SK-N-SH treated with all-trans-retinoic acid at 6 μM for 48 hours (cell line): ENCODE data around the gene DMAC1.

Experiments
- ATAC-seq: fragments of 200-7000 bp; cut with Tn5 transposase; 3 replicates; pipeline ENCODE4 v1.9.1; 2020; ENCODE audit warnings: mild to moderate bottlenecking, moderate library complexity
- ARNTL ChIP-seq: fragments of 450-650 bp; formaldehyde crosslinking; IDR thresholded peaks from 2 replicates; pipeline ENCODE4 v1.5.0; 2020; ENCODE audit warnings: low read depth, mild to moderate bottlenecking, moderate library complexity, borderline replicate concordance
- BACH2 ChIP-seq: fragments of 250-450 bp; sonication (Bioruptor Pico); IDR thresholded peaks from 2 replicates; pipeline ENCODE4 v1.9.0; 2021; ENCODE audit warnings: mild to moderate bottlenecking, borderline replicate concordance
- CSDC2 ChIP-seq: fragments of 250-450 bp; sonication (Bioruptor Pico); IDR thresholded peaks from 2 replicates; pipeline ENCODE4 v1.5.0; 2020; ENCODE audit warnings: mild to moderate bottlenecking, moderate library complexity
- CSRNP3 ChIP-seq: fragments of 250-450 bp; sonication (Bioruptor Pico); IDR thresholded peaks from 2 replicates; pipeline ENCODE4 v1.5.1; 2021; ENCODE audit warnings: mild to moderate bottlenecking, moderate library complexity
- GLIS3 ChIP-seq: fragments of 250-450 bp; sonication (Bioruptor Pico); IDR thresholded peaks from 2 replicates; pipeline ENCODE4 v1.5.0; 2020; ENCODE audit warnings: mild to moderate bottlenecking, moderate library complexity
- ISL1 ChIP-seq: fragments of 250-450 bp; sonication (Bioruptor Pico); IDR thresholded peaks from 2 replicates; pipeline ENCODE4 v2.1.2; 2022; ENCODE audit warnings: mild to moderate bottlenecking, moderate library complexity
- OSR1 ChIP-seq: fragments of 250-450 bp; sonication (Bioruptor Pico); IDR thresholded peaks from 2 replicates; pipeline ENCODE4 v1.8.0; 2022; ENCODE audit warnings: moderate library complexity, mild to moderate bottlenecking, inconsistent platforms
- PATZ1 ChIP-seq: fragments of 250-450 bp; sonication (Bioruptor Pico); IDR thresholded peaks from 2 replicates; pipeline ENCODE4 v1.8.0; 2020; ENCODE audit warnings: mild to moderate bottlenecking, moderate library complexity, borderline replicate concordance
- POU6F1 ChIP-seq: fragments of 250-450 bp; sonication (Bioruptor Pico); IDR thresholded peaks from 2 replicates; pipeline ENCODE4 v1.8.0; 2021; ENCODE audit warnings: low read depth, mild to moderate bottlenecking, moderate library complexity, borderline replicate concordance
- PPARA ChIP-seq: fragments of 250-450 bp; sonication (Bioruptor Pico); IDR thresholded peaks from 2 replicates; pipeline ENCODE4 v1.5.0; 2020; ENCODE audit warnings: mild to moderate bottlenecking, borderline replicate concordance
- RARB ChIP-seq: fragments of 250-450 bp; sonication (Bioruptor Pico); IDR thresholded peaks from 2 replicates; pipeline ENCODE4 v1.8.0; 2021; ENCODE audit warnings: mild to moderate bottlenecking, moderate library complexity
- SNAI2 ChIP-seq: fragments of 250-450 bp; sonication (Bioruptor Pico); IDR thresholded peaks from 2 replicates; pipeline ENCODE4 v1.5.0; 2020; ENCODE audit warnings: mild to moderate bottlenecking, moderate library complexity
- TOX ChIP-seq: fragments of 250-450 bp; sonication (Bioruptor Pico); IDR thresholded peaks from 2 replicates; pipeline ENCODE4 v1.8.0; 2021; ENCODE audit warnings: mild to moderate bottlenecking, moderate library complexity, borderline replicate concordance
- ZC3H10 ChIP-seq: fragments of 250-450 bp; sonication (Bioruptor Pico); IDR thresholded peaks from 2 replicates; pipeline ENCODE4 v1.5.1; 2021; ENCODE audit warnings: mild to moderate bottlenecking, moderate library complexity
- ZFP3 ChIP-seq: fragments of 250-450 bp; sonication (Bioruptor Pico); IDR thresholded peaks from 2 replicates; pipeline ENCODE4 v1.5.0; 2020; ENCODE audit warnings: mild to moderate bottlenecking, moderate library complexity
- ZNF565 ChIP-seq: fragments of 450-650 bp; formaldehyde crosslinking; conservative IDR thresholded peaks from 2 replicates; pipeline ENCODE4 v1.5.0; 2020; ENCODE audit warnings: low read depth, mild to moderate bottlenecking, moderate library complexity
- ZNF8 ChIP-seq: fragments of 450-650 bp; formaldehyde crosslinking; IDR thresholded peaks from 2 replicates; pipeline ENCODE4 v1.5.0; 2020; ENCODE audit warnings: mild to moderate bottlenecking, moderate library complexity
- TF ChIP-seq, protein P1 (sequence below): fragments of 250-450 bp; sonication (Bioruptor Pico); IDR thresholded peaks from 2 replicates; pipeline ENCODE4 v1.5.0; 2020; ENCODE audit warnings: mild to moderate bottlenecking, moderate library complexity

The DMAC1 gene, protein sequence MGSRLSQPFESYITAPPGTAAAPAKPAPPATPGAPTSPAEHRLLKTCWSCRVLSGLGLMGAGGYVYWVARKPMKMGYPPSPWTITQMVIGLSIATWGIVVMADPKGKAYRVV

DNA sequence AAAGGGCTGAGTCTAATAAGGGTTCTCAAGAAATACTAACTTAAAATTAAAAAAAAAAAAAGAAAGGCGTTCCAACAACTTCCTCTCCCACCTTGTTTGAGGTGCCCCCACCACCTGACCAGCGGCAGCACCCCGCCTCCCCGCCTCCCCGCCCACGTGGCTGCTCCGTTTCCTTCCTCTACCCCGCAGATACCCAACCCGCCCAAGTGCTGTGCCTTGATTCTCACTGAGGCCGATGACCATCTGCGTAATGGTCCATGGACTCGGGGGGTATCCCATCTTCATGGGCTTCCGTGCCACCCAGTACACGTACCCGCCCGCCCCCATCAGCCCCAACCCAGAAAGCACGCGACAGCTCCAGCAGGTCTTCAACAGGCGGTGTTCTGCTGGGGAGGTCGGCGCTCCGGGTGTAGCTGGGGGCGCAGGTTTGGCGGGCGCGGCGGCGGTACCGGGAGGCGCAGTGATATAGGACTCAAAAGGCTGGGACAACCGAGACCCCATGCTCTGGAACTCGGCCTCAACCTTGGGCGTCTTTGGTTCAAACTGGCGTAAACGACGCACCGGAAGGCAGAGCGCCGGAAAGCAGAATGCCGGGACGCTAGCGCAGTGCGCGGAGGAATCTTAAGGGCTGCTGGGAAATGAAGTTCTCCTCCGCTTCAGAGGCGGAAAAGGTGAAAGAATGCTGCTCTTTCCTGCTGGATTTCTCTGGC is at the start of gene DMAC1:
Gene DMAC1, minus strand, starts transcription at position 545 of the 710 bp plus-strand sequence. Its CDS starts 44 bp downstream, at position 501.
- ATAC-seq = peak; percentile 98
- no peak for TF ChIP-seq GLIS3 (CRISPR knock-in tag)
- TF ChIP-seq ZFP3 (CRISPR knock-in tag) = no peak
- TF ChIP-seq PATZ1 (CRISPR knock-in tag) = no peak; the same call in 1 of the 2 replicates
- no peak for TF ChIP-seq CSDC2 (CRISPR knock-in tag)
- no peak for TF ChIP-seq ZC3H10
- no peak for TF ChIP-seq ZNF8
- no peak for TF ChIP-seq CSRNP3
- TF ChIP-seq ZNF565 = no peak
- TF ChIP-seq POU6F1 (CRISPR knock-in tag) = no peak
- TF ChIP-seq, protein P1, sequence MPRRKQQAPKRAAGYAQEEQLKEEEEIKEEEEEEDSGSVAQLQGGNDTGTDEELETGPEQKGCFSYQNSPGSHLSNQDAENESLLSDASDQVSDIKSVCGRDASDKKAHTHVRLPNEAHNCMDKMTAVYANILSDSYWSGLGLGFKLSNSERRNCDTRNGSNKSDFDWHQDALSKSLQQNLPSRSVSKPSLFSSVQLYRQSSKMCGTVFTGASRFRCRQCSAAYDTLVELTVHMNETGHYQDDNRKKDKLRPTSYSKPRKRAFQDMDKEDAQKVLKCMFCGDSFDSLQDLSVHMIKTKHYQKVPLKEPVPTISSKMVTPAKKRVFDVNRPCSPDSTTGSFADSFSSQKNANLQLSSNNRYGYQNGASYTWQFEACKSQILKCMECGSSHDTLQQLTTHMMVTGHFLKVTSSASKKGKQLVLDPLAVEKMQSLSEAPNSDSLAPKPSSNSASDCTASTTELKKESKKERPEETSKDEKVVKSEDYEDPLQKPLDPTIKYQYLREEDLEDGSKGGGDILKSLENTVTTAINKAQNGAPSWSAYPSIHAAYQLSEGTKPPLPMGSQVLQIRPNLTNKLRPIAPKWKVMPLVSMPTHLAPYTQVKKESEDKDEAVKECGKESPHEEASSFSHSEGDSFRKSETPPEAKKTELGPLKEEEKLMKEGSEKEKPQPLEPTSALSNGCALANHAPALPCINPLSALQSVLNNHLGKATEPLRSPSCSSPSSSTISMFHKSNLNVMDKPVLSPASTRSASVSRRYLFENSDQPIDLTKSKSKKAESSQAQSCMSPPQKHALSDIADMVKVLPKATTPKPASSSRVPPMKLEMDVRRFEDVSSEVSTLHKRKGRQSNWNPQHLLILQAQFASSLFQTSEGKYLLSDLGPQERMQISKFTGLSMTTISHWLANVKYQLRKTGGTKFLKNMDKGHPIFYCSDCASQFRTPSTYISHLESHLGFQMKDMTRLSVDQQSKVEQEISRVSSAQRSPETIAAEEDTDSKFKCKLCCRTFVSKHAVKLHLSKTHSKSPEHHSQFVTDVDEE (CRISPR knock-in tag) = no peak
- no peak for TF ChIP-seq OSR1
- TF ChIP-seq TOX (CRISPR knock-in tag) = no peak
- TF ChIP-seq ISL1 (CRISPR knock-in tag) = no peak
- TF ChIP-seq BACH2 (CRISPR knock-in tag) = no peak
- TF ChIP-seq, all 23 proteins: peak for 0

- TF ChIP-seq ARNTL (no peak), CSRNP3 (no peak), PPARA (CRISPR knock-in tag) (no peak), PATZ1 (CRISPR knock-in tag) (no peak), SNAI2 (CRISPR knock-in tag) (no peak), TOX (CRISPR knock-in tag) (no peak), CSDC2 (CRISPR knock-in tag) (no peak), RARB (no peak)
- TF ChIP-seq, all 23 proteins: peak for 0
- ATAC-seq = no peak
These were observed 49.8 kb upstream of the DMAC1 start for GRCh38 chr9:7849362-7849761.
